HG03097 (cell line): Measurements from ENCODE around the gene ARHGAP18.

Source experiments
- ATAC-seq: cut with Tn5 transposase; IDR thresholded peaks from one replicate; pipeline ENCODE4 v1.9.1; 2021; ENCODE audit not compliant: unreplicated experiment, low FRiP score

The ARHGAP18 gene

GRCh38 chr6:129695373-129696027 is 14.5 kb downstream of the ARHGAP18 start:
- ATAC-seq = no peak

- ATAC-seq = no peak
These were observed 15.9 kb downstream of the ARHGAP18 start for GRCh38 chr6:129694036-129694435.

GRCh38 chr6:129692467-129692866 is 17.5 kb downstream of the ARHGAP18 start:
- no peak for ATAC-seq

- ATAC-seq = no peak
These were observed 18.3 kb downstream of the ARHGAP18 start for GRCh38 chr6:129691709-129692108.

GRCh38 chr6:129691043-129691640 is 18.8 kb downstream of the ARHGAP18 start:
- no peak for ATAC-seq

- ATAC-seq = peak; percentile 66
These were observed 22.9 kb downstream of the ARHGAP18 start for GRCh38 chr6:129686941-129687627.

- no peak for ATAC-seq
These were observed 24.3 kb downstream of the ARHGAP18 start for GRCh38 chr6:129685662-129686031.

GRCh38 chr6:129684903-129685661 is 24.9 kb downstream of the ARHGAP18 start:
- no peak for ATAC-seq

GRCh38 chr6:129684323-129684884 is 25.6 kb downstream of the ARHGAP18 start:
- no peak for ATAC-seq

GRCh38 chr6:129683601-129684322 is 26.2 kb downstream of the ARHGAP18 start:
- ATAC-seq = peak; percentile 90

GRCh38 chr6:129681913-129682205 is 28.1 kb downstream of the ARHGAP18 start:
- no peak for ATAC-seq

- ATAC-seq = no peak
These were observed 29.3 kb downstream of the ARHGAP18 start for GRCh38 chr6:129680633-129681032.

- no peak for ATAC-seq
These were observed 30.2 kb downstream of the ARHGAP18 start for GRCh38 chr6:129679758-129680157.

GRCh38 chr6:129679275-129679674 is 30.7 kb downstream of the ARHGAP18 start:
- no peak for ATAC-seq

GRCh38 chr6:129678463-129678862 is 31.5 kb downstream of the ARHGAP18 start:
- no peak for ATAC-seq

GRCh38 chr6:129677620-129678325 is 32.2 kb downstream of the ARHGAP18 start:
- no peak for ATAC-seq

GRCh38 chr6:129675669-129676472 is 34.1 kb downstream of the ARHGAP18 start:
- no peak for ATAC-seq

GRCh38 chr6:129673748-129674147 is 36.2 kb downstream of the ARHGAP18 start:
- no peak for ATAC-seq
